SH-SY5Y (cell line): ENCODE results near the gene XYLT2.

Experiments
- GATA2 ChIP-seq: IDR thresholded peaks from 2 replicates; pipeline ENCODE4 v1.6.1; 2011; ENCODE audit warnings: mild to moderate bottlenecking, low read depth, low read length
- GATA3 ChIP-seq: IDR thresholded peaks from 2 replicates; pipeline ENCODE4 v1.6.1; 2011; ENCODE audit warnings: low read depth, mild to moderate bottlenecking, low read length, moderate library complexity

- TF ChIP-seq GATA2 (no peak), GATA3 (no peak)
These were observed 10.5 kb downstream of the XYLT2 start for GRCh38 chr17:50356418-50356817.
